Measurements from ENCODE around the gene COL27A1.
A peak's percentile ranks its signal among the peaks of the same experiment; 100 is the strongest.

COL27A1 gene

DNA sequence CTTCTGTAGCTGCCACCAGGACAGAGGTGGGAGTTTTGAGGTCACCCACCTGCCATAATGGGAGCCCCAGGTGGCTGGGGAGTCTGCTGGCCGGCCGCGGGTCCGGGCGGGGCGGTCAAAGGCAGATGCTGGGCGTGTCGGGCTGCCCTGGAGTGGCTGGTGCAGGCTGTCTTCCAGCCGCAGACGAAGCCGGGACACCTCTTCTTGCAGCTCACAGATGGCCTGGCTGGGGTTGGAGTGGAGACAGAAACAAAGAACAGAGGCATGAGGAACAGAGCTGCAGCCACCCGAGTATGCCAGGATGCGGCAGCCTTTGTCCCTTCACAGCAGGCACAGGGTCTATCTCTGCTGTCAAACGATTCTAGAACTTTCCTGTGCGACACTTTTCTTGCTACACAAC, 192.3 kb downstream of the COL27A1 start:
- DNase-seq = no peak

GRCh38 chr9:114348261-114348905, 193.0 kb downstream of the COL27A1 start:
- DNase-seq = no peak

DNA sequence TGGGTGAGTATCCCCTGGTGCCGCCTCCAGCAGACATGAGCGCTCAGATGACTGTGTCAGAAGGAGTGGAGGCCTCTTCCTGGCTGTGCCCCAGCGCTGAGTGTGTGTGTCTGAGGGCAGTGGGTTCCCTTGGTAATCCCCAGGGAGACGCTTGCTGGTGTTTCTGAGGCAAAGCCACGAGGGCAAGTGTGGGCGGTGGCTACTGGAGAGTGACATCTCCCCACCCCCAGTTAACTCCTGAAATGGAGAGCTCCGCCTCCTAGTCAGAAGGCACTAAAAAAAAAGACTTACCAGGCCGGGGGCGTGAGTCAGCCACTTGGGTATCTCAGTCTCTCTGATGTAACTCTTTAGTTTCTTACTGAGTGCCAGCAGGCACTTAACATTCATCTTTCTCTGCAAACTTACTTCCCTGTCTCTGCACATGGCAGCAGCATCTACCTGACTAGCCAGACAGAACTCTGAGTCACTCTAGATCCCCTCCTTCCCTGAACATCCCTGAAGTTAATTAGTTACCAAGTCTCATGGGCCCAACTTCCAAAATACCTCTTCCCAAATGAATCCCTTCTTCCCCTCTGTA, 193.7 kb downstream of the COL27A1 start:
- DNase-seq = peak; percentile 37

GRCh38 chr9:114349713-114350480, 194.6 kb downstream of the COL27A1 start:
- DNase-seq = no peak

DNA sequence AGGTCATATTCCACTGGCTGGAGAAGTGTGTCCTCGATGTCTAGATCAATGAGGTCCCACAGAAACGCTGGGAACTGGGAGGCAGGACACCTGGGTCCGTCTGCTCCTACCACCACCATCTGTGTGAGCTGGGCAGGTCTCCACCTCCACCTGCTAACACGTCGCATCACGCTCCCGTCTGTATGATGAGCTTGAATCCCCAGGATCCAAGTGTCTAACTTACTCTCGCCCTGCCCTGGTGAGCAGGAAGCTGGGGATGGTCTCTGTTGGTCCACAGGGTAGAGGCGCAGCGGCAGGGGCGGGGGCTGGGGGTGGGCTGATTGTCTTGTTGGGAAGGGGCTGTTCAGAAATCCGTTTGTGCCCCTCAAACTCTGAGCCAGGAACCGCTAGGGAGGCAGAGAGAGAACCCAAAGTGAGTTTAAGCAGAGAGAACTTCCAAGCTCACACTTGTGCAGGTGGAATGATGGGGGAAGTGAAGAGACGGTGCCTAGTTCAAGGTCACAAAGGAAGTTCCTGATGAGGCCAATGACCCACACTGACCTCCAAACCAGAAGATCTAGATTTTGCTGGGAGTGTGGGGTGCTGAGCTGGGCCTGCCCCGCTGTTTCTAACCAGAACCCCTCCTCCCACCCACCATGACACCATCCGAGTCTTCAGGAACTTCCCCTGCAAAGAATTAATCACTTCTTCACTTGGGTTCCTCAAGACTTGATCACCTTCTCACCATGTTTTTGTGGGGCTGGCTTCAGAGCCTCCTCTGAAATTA, 195.5 kb downstream of the COL27A1 start:
- DNase-seq = no peak

DNA sequence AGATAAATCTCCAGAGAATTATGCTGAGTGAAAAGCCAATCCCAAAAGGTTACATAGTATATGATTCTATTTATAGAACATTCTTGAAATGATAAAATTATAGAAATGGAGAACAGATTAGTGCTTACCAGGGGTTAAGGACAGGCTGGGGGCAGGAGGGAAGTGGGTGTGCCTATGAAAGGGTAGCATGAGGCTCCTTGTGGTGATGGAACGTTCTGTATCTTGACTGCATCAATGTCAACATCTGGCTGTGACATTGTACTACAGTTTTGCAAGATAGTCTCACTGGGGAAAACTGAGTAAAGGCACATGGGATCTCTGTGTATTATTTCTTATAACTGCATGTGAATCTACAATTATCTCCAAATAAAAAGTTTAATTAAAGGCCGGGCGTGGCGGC, 196.6 kb downstream of the COL27A1 start:
- DNase-seq = no peak

- DNase-seq = no peak
Measured at GRCh38 chr9:114355821-114356220, 200.5 kb downstream of the COL27A1 start.

- no peak for DNase-seq
Measured at GRCh38 chr9:114356792-114357191, 201.5 kb downstream of the COL27A1 start.

GRCh38 chr9:114357360-114357759, 202.0 kb downstream of the COL27A1 start:
- no peak for DNase-seq

DNA sequence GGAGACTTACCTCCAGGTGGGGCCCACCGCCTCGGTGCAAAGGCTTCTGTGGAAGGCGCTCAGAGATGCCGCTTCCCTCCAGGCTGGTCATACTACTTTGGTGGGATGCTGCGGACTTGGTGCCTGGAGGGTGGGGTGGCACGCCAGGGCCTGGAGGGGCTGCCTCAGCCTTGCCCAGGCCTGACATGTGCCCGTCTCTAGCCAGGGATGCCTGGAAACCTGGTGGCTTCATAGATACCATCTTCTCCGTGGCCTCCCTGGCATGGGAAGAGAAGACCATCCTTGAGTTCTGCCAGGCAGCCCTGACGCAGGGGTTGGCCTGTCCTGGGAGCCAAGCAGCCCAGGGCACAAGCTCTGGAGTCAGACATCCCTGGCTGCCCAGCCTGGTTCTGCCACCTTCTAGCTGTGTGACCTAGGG, 202.6 kb downstream of the COL27A1 start:
- DNase-seq = no peak

- no peak for DNase-seq
Measured at GRCh38 chr9:114359801-114360200, 204.5 kb downstream of the COL27A1 start.

DNA sequence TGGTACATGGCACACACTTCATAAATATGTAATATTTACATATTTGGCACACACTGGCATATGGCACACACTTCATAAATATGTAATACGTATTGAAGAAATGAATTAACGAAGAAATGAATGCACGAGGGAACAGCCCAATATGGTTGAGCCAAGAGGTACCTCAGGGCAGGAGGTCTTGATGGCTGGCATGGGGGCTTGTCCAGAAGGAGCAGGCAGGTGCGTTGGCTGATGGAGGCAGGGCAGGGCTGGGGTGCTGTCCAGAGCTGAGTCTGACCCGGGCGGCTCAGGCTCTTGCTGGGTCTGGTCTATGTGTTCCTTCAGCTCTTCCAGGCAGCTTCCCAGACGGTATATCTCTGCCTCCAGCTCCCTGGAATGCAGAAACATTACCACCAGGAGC, 206.2 kb downstream of the COL27A1 start:
- DNase-seq = no peak
